Measurements from ENCODE around the gene MAP3K4. TPM values are rescaled to one million over a fixed set of nuclear protein-coding genes. Genes with fewer than 3 reads are reported as not detected.

MAP3K4 gene
- total and polyA plus RNA-seq, 10 donors: 11.4 to 65.5 (median 37.0) TPM

- no peak overlapping the region for H3K4me3 ChIP-seq
- H3K27ac ChIP-seq: no peak overlapping the region
- H3K27me3 ChIP-seq (replicated peaks in 1 of 7): no peaks in the 10 kb centered on the region
- peaks cover 0 to 38% (median 13%) of the 10 kb centered on the region in 6 donors for H3K36me3 ChIP-seq
- H3K9me3 ChIP-seq: no peaks in the 10 kb centered on the region
- H3K4me1 ChIP-seq: no peaks in the 10 kb centered on the region
- DNase-seq: no peak
- TF ChIP-seq POLR2AphosphoS5 (IDR thresholded peaks at IDR 0.05) (no peak), POLR2A (IDR thresholded peaks at IDR 0.05) (no peak)
- TF ChIP-seq, protein P1, sequence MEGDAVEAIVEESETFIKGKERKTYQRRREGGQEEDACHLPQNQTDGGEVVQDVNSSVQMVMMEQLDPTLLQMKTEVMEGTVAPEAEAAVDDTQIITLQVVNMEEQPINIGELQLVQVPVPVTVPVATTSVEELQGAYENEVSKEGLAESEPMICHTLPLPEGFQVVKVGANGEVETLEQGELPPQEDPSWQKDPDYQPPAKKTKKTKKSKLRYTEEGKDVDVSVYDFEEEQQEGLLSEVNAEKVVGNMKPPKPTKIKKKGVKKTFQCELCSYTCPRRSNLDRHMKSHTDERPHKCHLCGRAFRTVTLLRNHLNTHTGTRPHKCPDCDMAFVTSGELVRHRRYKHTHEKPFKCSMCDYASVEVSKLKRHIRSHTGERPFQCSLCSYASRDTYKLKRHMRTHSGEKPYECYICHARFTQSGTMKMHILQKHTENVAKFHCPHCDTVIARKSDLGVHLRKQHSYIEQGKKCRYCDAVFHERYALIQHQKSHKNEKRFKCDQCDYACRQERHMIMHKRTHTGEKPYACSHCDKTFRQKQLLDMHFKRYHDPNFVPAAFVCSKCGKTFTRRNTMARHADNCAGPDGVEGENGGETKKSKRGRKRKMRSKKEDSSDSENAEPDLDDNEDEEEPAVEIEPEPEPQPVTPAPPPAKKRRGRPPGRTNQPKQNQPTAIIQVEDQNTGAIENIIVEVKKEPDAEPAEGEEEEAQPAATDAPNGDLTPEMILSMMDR (IDR thresholded peaks at IDR 0.05 in 8 of 11, conservative IDR thresholded peaks at IDR 0.05 in 3 of 11): no peak
- intact Hi-C loops (cut with DNase I; ENCODE audit: low total_unique reads): no loop called here
- WGBS, 5 donors: 75 to 92% (median 85%) methylated on average over 7 of the region's 7 CpGs
These were observed 58.7 kb downstream of the MAP3K4 start for GRCh38 chr6:161050134-161050765.

- intact Hi-C loops (cut with DNase I; ENCODE audit: low total_unique reads): no loop called here
- Histone ChIP-seq H3K36me3 (peaks cover 0 to 38% (median 13%) of the 10 kb centered on the region in 6 donors), H3K27me3 (replicated peaks in 1 of 7) (no peaks in the 10 kb centered on the region), H3K9me3 (no peaks in the 10 kb centered on the region), H3K4me3 (no peak overlapping the region), H3K4me1 (no peaks in the 10 kb centered on the region), H3K27ac (no peak overlapping the region)
- no peak for TF ChIP-seq POLR2A (IDR thresholded peaks at IDR 0.05)
- TF ChIP-seq, protein P1 (IDR thresholded peaks at IDR 0.05 in 8 of 11, conservative IDR thresholded peaks at IDR 0.05 in 3 of 11): no peak
- TF ChIP-seq POLR2AphosphoS5 (IDR thresholded peaks at IDR 0.05): no peak
- 83 to 96% (median 95%) methylated on average over 2 of the region's 2 CpGs for WGBS, 5 donors
- no peak for DNase-seq
These were observed 61.5 kb downstream of the MAP3K4 start for GRCh38 chr6:161053103-161053502.

DNA sequence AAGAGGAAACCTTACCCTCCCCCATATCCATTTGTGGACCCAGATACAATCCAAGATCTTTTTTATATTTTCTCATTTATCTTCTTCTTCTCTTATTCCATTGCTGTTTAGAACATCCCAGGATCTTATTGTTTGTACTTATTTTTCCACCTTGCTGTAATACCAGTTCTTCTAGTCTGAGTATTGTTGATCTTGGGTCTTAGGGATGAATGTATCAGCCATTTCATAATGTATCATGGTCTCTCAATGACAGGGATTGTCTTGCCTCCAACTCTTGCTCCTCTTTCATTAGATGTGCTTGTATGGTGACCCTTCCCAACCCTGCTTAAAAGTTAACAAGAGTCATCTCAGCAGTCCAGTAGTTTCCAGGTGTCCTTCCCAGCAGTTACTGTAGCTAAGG lies 63.3 kb downstream of the MAP3K4 start:
- Histone ChIP-seq H3K4me1 (no peaks in the 10 kb centered on the region), H3K27ac (no peak overlapping the region), H3K27me3 (replicated peaks in 1 of 7) (no peaks in the 10 kb centered on the region), H3K4me3 (no peak overlapping the region), H3K9me3 (no peaks in the 10 kb centered on the region), H3K36me3 (peaks cover 0 to 23% (median 0%) of the 10 kb centered on the region in 6 donors)
- no peak for DNase-seq
- intact Hi-C loops (cut with DNase I; ENCODE audit: low total_unique reads): no loop called here
- TF ChIP-seq, protein P1 (IDR thresholded peaks at IDR 0.05 in 8 of 11, conservative IDR thresholded peaks at IDR 0.05 in 3 of 11): no peak

DNA sequence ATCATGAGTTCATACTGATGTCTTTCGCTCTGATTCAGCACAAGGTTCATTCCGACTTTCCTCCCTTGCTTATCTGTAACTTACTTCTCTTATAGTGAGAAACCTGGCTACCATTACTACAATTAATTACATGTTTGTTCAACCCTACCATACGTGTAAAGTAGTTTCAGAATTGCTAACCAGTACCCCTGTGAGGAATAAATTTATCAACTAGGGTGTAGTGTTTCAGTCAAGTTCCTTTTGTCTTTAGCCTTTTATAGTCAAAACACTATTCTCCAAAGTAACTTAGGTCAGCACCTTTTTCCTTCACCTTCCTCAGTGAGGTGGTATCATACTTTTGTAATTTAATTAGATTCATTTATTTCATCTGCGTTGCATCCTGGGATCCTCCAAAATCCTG lies 64.9 kb downstream of the MAP3K4 start:
- intact Hi-C loops (cut with DNase I; ENCODE audit: low total_unique reads): no loop called here
- Histone ChIP-seq H3K4me1 (no peaks in the 10 kb centered on the region), H3K36me3 (peaks cover 0 to 24% (median 0%) of the 10 kb centered on the region in 6 donors), H3K4me3 (no peak overlapping the region), H3K27ac (no peak overlapping the region), H3K9me3 (peaks cover 0 to 3% (median 0%) of the 10 kb centered on the region in 8 donors), H3K27me3 (replicated peaks in 1 of 7) (no peaks in the 10 kb centered on the region)
- WGBS, 5 donors: 73 to 90% (median 88%) methylated on average over 4 of the region's 4 CpGs
- DNase-seq: no peak
- TF ChIP-seq POLR2A (IDR thresholded peaks at IDR 0.05) (no peak), POLR2AphosphoS5 (IDR thresholded peaks at IDR 0.05) (no peak)
- TF ChIP-seq, protein P1 (IDR thresholded peaks at IDR 0.05 in 8 of 11, conservative IDR thresholded peaks at IDR 0.05 in 3 of 11): no peak

Data from spleen (tissue), 11 donors.